HG02623 (cell line): ENCODE data around the gene CKMT2.

Experiments used
- ATAC-seq: cut with Tn5 transposase; IDR thresholded peaks from one replicate; pipeline ENCODE4 v1.9.1; 2021; ENCODE audit warnings: moderate library complexity; ENCODE audit not compliant: unreplicated experiment

Gene CKMT2

DNA sequence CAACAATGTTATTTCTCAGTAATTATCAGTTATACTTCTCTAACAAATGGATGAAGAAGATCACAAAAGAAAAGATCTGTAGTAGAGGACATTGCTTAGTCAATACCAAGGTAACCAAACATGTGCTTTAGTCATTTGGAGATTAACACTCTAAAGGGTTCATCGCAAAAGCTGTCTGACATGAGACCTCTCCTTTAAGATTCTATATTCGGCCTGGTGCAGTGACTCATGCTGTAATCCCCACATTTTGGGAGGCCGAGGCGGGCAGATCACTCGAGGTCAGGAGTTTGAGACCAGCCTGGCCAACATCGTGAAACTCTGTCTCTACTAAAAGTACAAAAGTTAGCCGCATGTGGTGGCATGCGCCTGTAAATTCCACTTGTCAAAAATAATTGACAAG, 18.3 kb upstream of the CKMT2 start:
- no peak for ATAC-seq

DNA sequence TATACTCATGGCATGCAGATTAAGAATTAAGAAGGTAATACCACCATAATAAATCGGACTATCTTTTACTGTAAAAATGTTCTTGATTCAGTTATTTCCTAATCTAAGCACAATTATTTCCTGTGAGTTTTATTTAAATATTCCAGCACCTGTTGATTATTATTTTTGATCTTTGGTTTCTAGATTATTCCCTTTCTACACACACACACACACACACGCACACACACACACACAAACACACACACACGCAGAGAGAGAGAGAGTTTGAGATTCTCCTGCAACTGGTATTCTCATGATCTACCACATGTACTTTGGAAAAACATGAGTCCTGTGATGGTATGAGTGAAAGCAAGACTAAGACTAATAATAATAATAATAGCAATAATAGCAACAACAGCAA, 17.0 kb upstream of the CKMT2 start:
- ATAC-seq, result no peak

DNA sequence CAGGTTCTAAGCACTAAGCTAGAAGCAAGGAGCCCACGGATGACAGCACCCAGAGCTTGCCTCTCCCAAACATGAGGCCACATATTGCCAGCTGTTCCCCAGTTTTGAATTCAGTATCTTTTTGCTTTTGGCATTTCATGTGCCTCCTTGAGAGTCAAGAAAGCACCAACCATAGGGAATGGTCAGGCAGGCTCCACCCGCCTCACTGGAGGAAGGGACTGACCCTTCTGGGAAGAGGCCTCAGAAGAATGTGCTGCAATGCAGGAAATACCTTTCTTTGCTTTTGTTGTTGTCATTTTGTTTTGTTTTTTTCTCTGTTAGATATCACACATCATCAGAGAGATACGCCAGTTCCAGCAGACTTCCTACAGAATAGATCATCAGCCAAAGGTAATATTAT, 13.7 kb upstream of the CKMT2 start:
- no peak for ATAC-seq

DNA sequence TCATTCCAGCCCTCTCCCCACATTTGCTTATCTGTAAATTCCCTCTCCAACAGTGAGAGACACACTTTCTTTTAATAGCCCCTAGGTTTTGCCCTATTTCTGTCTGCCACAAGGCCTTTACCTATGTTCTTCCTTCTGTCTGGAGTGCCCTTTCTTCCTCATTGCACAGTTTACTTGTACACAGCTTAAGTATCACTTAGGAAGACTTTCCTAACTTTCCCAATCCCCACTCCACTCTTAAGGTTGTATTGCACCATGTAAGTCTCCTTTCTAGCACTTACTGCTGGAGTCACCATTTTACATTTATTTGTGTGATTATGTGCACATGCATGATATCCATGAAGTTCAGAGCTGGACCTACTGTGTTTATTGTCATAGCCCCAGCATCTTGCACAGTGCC, 10.8 kb upstream of the CKMT2 start:
- no peak for ATAC-seq

DNA sequence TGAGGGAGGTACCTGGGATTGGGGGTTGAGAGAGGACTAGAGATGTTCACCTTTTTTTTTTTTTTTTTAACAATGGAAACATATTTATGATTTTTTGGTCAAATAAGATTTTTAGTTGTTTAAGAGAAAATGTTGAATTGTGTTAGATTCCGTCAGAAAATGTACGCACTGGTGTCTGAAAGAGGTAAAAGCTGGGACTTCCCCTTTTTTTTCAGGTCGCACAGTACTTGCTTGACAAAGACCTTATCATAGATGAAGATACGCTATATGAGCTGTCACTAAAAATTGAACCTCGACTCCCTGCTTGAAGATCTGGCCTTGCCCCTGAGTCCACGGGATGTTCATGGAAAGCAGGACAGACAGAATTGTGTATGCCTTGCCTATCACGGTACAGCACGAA, 7.7 kb upstream of the CKMT2 start:
- no peak for ATAC-seq

DNA sequence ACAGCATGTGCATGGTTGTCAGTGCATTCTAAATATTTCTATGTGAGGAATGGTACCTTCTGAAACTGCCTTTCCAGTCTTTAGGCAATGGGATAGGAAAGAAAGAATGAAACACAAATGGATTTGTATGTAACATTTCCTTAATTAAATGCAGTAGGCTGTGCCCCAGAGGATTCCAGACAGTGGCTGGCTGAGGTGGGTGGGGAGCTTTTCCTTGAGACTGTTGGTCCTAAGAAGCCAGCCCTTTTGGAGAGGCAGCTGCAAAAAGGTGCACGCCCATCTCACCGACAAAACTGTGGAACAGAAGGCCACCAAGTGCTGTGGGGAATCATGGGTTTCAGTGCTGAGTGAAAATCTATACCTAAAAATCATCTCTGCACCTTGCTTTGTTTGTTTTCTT, 6.8 kb upstream of the CKMT2 start:
- ATAC-seq, result no peak

DNA sequence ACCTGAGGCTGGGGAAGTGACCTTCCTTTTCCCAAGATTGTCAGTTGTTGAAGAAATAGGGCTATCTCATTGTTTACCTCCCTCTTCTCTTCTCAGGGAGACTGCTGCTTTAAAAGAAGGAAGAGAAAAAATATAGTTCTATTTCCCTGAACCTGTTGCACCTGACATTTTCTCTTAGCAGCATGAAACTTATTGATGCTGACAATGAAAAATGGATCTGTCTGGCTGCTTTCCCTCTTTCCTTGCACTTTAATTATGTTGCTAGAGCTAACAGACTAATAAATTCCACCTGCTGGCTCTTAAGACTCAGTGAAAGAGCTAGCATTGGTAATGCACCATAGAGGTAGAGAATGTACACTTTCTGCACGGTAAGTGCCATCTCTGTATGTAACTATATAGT, 6.2 kb upstream of the CKMT2 start:
- no peak for ATAC-seq

DNA sequence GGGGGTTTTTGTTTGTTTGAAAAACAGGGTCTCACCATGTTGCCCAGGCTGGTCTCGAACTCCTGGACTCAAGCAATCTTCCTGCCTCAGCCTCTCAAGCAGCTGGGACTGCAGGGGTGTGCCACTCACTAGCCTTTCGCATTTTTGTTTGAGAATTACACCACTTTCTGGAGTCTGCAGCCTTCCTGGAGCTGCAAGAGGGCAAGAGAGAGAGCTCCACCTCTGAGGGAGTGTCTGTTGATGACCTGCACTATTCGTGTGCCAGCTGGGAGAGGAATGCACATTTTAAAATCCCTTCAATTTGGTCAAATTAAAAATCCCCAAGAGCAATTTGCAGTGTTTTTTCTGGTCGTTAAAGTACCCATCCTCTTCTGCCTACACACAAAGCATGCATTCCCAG, 5.0 kb upstream of the CKMT2 start:
- ATAC-seq, result no peak

DNA sequence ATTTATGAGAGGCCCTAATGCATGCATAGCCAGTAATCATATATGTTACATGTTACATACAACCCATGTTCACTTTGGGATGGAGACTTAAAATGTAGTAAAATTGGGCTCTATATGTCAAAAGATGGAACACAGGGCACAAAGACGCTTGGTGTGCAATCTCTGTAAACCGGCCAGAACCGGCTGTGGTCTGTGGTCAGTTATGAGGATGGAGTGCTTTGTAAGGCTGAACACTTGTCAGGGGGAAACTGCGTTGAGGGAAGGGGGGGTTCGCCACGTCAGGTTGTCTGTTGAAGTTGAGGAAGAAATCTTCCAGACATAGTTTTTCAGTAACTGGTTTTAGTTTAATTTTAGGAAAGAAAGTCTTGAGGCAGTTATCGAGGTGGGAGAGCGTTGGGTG, 2.7 kb upstream of the CKMT2 start:
- no peak for ATAC-seq

DNA sequence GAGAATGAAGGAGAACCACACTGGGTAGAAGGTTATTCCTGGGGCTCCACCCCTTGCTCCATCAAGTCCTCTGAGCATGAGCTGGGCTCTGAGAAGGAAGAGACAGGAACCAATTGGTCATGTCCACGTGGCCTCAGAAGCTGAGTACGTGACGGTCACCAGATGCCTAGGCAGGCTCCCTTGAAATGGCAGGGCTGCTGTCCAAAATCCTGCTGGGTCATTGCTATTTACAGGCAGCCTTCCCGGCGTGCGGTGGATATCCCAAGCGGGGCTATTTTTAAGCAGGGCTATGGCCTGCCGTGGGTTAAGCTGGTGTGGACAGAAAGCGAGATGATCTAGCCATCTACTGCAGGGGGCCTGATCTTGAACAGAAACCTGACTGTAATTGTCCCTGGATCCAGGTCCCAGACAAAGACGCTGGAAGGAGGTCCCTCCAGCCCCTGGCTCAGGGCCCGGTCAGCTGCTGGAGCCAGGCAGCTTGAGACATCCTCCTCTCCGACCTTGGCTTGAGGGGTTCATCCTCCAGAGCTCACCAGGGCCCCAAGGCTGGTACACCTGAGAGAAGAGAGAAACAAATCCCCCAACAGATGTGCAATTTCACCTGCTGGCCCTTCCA, 550 bp upstream of the CKMT2 start:
- ATAC-seq, result no peak

DNA sequence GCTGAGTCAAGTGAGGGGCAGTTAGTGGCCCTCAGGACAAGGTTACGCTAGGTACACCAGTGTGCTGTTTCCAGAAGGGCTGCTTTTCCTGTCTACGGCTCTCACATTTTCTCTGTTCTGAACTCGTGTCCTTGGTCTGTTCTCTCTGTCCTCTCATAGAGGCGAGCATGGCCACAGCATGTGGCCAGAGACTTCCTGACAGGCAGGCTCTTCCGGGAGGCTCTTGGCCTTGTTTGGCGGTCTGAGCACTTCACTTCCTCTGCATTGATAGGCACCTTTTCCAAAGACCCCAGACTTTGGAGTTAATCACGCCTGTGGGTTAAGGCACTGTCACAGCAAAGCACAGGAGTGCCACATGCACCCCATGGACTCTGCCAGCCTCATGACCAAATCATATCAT, 1.2 kb downstream of the CKMT2 start:
- ATAC-seq, result no peak

DNA sequence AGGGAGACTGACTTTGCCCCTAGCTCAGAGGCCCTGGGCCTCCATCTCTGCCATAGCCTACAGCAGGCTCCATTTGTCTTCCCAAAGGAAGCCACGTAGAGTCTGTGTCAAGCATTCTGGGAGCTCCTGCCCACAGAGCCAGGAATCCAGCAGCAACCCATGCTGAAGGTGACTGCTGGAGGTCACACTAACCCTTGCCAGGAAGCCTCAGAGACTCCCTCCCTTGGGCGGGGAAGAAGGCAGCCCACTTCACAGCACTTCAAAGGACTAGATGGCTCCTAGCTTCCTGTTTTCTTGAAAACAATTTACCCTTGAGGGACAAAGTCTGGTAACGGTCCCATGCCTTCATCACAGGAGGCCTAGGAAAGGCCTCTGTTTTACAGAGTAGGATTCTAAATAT, 1.7 kb downstream of the CKMT2 start:
- no peak for ATAC-seq

DNA sequence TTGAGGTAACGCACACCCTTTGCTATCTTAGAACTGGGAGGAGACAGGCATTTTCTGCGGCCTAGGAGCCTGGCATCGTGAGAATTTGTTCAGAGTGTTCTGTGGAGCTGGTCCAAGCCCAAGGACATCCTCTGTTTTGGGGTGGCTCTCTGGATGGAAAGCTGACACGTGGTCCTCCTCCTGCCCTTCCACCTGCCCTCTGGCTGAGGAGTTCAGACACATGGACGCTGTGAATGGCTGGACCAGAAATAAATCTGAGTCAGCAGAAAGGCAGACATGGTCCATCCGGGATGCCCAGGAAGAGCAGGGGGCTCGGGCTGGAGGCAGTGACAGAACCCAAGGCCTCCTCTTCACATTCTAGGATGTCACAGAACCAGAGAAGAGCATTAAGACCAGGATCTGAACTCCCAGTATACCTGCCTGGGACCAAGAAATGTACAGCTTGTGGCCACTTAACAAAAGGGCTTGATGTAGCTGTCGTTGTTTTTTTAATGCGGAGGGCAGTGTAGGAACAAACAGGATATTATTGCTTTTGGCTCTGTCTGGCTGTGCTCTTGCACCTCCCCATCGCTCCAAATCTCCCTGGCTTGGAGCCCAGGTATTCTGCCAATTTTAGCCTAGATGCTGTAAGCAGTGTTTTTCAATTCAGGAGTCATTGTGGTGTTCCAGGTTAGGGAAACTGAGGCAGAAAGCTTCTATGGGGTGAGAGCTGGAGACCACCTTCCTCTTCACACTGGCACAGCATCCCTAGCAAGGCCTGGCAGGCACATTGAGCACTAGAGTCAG, 2.4 kb downstream of the CKMT2 start:
- ATAC-seq, result no peak

DNA sequence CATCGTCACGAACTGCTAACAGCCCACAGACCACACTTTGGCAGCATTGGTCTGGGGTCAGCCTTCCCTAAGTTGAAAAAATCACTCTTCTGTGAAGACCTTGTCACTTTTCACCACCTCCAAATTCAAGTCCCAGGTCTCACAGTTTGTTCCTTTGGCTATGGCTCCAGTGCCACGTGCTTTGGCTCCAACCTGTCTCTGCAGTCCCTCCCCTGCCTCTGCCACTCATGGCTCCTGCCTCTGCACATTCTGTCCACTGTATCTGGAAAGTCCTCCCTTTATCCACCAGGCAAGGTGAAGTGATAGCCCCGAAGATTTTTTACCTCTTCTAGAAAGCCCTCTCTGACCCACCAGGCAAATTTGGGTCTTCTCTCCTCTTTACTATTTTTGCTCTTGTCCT, 5.3 kb downstream of the CKMT2 start:
- ATAC-seq, result no peak

DNA sequence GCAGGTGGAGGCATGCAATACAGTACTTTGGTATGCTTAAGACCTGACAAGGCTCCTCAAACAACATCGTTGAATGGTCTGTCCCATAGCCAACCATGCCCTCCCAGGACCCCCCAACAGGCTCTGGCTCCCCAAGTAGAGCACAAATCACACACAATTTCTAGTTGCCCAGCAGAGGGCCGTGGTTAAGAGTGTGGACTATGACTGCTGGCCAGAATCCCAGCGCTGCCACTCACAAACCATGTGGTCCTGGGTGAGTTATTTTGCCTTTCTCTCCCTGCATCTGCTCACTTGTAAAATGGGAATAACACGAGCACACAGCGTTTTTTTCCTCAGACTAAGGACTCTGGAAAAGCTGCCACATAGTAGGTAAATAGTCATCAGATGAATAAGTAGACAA, 6.5 kb downstream of the CKMT2 start:
- ATAC-seq, result no peak

DNA sequence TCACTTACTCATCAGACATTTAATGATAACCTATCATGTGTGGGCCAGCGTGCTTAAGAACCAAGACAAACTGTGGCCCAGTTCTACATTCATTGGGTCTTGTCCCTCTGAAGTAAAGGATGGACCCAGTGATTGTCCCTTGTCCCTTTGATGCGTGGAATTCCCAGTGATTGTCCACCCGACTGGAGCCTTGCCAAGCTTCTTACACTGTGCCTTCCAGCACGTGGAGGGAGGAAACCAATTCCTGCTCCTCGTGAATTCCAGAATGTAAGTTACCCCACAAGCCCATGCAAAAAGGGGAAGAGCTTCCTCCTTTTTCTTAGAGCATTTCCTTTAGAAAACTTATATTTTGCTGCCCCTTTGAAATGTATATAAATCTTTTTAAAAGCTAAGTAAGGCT, 7.9 kb downstream of the CKMT2 start:
- ATAC-seq, result no peak

DNA sequence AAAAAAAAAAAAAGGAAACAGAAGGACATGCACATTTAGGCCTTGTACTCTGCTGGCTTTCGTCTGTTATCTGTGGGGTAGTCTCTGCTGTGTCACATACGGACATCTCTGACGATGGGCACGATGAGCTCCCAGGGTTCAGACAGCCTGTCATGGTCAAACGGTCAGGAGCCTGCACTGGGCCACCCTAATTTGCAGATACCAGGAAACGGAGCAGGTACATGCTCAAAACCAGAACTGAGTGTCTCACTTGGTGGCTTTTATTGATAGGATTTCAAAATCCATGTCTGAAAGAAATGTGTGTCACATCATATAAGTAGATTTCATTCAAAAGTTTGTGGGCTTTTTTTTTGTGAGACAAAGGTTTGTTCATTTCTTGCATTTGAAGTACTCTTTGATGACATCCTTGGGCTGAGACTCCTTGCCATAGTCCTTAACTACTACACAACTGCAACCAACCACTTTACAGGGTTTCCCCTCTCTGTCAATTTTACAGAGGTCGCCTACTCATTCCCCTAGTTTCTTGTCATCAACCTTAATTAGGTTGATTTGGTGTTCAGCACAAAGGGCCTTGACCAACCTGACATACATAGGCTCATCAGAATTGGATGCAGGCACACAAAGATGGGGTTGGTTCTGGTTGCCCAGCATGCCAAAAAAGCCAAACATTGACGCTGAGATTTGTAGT, 9.0 kb downstream of the CKMT2 start:
- no peak for ATAC-seq

DNA sequence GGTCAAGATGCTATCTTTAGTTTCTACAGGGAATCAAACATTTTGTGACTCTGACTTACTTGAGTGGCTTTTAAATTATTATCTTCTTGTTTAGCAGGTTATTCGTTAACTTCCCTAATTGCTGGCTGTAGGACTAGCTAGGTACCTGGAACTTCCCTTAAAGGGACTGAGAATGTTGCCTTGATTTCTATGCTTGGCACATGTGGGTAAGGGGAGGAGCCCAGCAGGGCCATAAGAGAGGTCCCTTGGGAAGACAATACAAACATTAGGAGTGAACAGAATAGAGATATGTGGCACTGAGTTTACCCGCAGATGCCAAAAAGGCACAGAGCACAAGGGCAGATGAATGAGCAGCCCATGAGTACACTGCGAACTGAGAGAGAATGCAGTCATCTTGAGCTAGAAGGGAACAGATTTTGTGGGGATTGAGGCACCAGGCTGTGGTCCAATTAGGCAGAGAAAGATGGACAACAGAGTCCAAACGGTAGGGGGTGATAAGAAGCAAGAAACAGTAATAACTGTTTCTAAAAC, 9.8 kb downstream of the CKMT2 start:
- no peak for ATAC-seq

DNA sequence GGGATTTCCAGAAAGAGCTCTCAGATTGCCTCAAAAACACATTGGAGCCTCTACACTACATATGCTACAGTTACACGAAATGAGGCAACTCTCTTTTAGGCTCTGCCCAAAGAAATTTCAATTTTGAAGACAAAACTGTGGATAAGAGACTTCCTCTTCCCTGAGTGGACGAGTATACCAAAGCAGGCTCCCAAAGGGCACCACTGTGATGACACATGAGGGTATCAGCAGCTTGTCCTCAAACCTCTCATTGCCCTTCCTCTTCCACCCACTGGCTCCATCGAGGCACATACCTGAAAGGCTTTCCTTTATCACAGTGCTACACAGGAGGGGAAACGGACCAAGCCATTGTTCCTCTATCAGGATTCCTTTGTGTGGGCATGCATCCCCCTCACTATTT, 11.3 kb downstream of the CKMT2 start:
- no peak for ATAC-seq

DNA sequence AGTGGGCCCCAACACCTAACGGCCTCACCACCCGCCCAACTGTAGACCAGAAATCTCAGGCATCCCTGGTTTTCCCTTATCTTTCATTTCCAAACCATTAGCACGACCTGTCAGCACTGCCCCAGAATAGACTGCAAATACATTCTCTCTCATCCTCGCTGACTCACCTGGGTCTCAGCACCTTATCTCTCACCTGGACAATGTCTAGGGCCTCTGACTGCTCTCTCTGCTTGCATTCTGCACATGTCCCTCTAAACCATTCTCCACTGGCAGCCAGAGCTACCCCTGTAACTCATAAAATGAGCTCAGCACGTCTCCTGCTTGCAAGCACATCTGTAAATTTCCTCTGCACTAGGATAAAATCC, 12.7 kb downstream of the CKMT2 start:
- no peak for ATAC-seq

DNA sequence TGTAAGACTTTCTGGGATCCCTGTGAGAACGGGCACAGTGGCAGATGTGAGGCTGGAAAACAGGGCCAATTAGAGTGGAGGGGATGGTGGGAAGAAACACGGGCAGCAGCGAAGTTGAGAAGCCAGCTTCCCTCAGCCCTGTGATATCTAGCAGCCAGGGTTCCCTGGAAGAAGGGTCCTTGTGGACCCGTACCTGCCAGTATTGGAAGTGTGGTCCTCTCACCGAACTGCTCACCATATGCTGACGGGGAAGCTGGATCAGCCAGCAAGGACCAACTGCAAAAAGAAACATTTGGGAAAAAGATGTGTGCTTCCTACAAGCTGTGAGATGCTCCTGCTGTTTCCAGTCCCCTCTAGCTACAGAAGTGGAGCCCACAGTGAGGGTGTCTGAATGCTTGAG, 13.6 kb downstream of the CKMT2 start:
- no peak for ATAC-seq

DNA sequence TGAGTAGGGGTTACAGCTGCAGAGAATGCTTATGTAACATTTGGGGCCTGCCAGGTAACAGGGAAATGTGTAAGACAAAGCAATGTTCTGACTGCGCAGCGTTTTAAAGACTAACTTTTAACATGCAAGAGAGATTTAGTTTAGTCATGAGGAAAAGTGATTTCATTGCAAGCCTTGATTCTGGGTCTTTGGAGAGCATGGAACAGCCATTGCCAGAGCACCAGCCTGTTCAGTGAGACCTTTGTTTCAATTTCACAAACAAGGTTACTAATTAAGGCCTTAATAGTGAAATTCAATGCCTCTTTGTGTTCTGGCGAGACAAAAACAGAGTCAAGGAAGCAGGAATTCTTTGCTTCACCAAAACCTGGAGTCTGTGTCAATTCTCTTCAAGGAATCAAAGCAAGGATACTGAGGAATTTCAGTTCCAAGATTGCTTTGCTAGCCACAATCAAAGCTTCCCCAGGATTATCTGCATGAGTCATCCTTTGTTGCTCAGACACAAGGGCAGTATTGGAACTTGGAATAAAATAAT, 14.4 kb downstream of the CKMT2 start:
- ATAC-seq, result no peak
